Body of pancreas (tissue), 4 donors: Measurements from ENCODE around the gene NDC80. TPM values are rescaled to one million over a fixed set of nuclear protein-coding genes. Genes with fewer than 3 reads are reported as not detected.

ENCODE experiments used
- ATAC-seq: fragments of 150-250 bp; one replicate; pipeline ENCODE4 v1.9.1; 2016
- DNase-seq, 4 donors: peaks; one replicate each; pipeline ENCODE4 v3.0.0-alpha.2; 2019
- H3K27ac ChIP-seq, 4 donors: fragments of 200-600 bp; sonication (generic); 1 replicate in 3 of 4; 2 replicates in 1 of 4; pipeline versions ENCODE4 v1.5.1 to v1.6.1; 2016 to 2019; ENCODE audit warnings: mild to moderate bottlenecking in 1 of 4, mixed read lengths in 1 of 4, moderate library complexity in 1 of 4
- H3K27me3 ChIP-seq, 2 donors: fragments of 200-600 bp; sonication (generic); one replicate each; pipeline ENCODE4 v1.6.0; 2016; ENCODE audit warnings: mild to moderate bottlenecking in 1 of 2
- H3K36me3 ChIP-seq, 2 donors: fragments of 200-600 bp; sonication (generic); replicated peaks in 1 of 2; 2 replicates each; pipeline ENCODE4 v1.5.1; 2016; ENCODE audit warnings: low read depth in 2 of 2; ENCODE audit not compliant: insufficient read depth in 1 of 2
- H3K4me1 ChIP-seq: fragments of 200-600 bp; sonication (generic); one replicate; pipeline ENCODE4 v1.6.0; 2016
- H3K4me3 ChIP-seq, 2 donors: fragments of 200-600 bp; sonication (generic); 1 replicate in 1 of 2; 2 replicates in 1 of 2; pipeline ENCODE4 v1.5.1; 2016 to 2019
- H3K9me3 ChIP-seq, 3 donors: fragments of 200-600 bp; sonication (generic); 1 replicate in 2 of 3; 2 replicates in 1 of 3; pipeline ENCODE4 v1.5.1; 2016
- POLR2A ChIP-seq, 3 donors: fragments of 450-650 bp; IDR thresholded peaks; one replicate each; pipeline ENCODE4 v1.6.1; 2016; ENCODE audit warnings: antibody characterized with exemption in 3 of 3, mild to moderate bottlenecking in 2 of 3
- WGBS, 2 donors: methylation state at CpG; one replicate each; pipeline ENCODE4 v1.1.5; 2017; 5-methylcytosine and 5-hydroxymethylcytosine counted together
- intact Hi-C: fragments of 100-400 bp; cut with DNase I; formaldehyde crosslinking; loops from one replicate; pipeline ENCODE4 v1.15.1; 2023
- total RNA-seq, 2 donors: library from RNA; depleted of rRNA; stranded (reverse); fragments of >200 nt; gene quantifications; one replicate each; pipeline ENCODE4 v1.1.0, GENCODE V29; 2016
- TF ChIP-seq, protein P1 (sequence below), 7 experiments: fragments of 450-650 bp in 4 of 7; fragments of 200-600 bp in 3 of 7; sonication (generic) in 3 of 7; IDR thresholded peaks; one replicate each; pipeline ENCODE4 v1.5.1; 2016 to 2019; ENCODE audit warnings: antibody characterized with exemption in 7 of 7

Gene NDC80
- total RNA-seq, 2 donors from 2014 or later, result not detected

DNA sequence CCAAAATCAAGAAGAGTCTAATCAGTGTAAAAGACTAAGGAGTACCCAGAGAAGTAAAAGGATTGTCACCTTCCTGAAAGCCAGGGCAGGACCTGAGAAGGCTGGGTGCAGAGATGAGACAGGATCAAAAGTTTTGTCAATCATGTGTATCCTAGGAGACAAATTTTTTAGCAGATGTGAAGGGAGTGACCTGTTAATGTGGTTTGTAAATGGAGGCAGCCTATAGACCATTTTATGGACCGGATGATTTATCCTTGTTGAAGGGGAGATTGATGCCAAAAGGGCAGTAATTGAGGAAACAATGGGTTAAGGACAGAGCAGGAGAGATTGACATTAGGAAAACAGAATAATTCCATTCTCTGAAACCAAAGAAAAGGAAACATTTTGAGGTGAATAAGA is 813 bp downstream of the NDC80 start:
- Histone ChIP-seq H3K9me3 (no peaks in the 10 kb centered on the region), H3K27me3 (no peaks in the 10 kb centered on the region), H3K27ac (no peak overlapping the region), H3K36me3 (no peaks in the 10 kb centered on the region), H3K4me3 (no peak overlapping the region), H3K4me1 (peaks cover 15% of the 10 kb centered on the region)
- no peak for TF ChIP-seq POLR2A (IDR thresholded peaks at IDR 0.05)
- TF ChIP-seq, protein P1, sequence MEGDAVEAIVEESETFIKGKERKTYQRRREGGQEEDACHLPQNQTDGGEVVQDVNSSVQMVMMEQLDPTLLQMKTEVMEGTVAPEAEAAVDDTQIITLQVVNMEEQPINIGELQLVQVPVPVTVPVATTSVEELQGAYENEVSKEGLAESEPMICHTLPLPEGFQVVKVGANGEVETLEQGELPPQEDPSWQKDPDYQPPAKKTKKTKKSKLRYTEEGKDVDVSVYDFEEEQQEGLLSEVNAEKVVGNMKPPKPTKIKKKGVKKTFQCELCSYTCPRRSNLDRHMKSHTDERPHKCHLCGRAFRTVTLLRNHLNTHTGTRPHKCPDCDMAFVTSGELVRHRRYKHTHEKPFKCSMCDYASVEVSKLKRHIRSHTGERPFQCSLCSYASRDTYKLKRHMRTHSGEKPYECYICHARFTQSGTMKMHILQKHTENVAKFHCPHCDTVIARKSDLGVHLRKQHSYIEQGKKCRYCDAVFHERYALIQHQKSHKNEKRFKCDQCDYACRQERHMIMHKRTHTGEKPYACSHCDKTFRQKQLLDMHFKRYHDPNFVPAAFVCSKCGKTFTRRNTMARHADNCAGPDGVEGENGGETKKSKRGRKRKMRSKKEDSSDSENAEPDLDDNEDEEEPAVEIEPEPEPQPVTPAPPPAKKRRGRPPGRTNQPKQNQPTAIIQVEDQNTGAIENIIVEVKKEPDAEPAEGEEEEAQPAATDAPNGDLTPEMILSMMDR (IDR thresholded peaks at IDR 0.05), result no peak
- intact Hi-C loops, result no loop called here
- no peak for DNase-seq
- ATAC-seq, result no peak
- WGBS, 2 donors, result 4 to 18% methylated on average over 1 of the region's 1 CpG

DNA sequence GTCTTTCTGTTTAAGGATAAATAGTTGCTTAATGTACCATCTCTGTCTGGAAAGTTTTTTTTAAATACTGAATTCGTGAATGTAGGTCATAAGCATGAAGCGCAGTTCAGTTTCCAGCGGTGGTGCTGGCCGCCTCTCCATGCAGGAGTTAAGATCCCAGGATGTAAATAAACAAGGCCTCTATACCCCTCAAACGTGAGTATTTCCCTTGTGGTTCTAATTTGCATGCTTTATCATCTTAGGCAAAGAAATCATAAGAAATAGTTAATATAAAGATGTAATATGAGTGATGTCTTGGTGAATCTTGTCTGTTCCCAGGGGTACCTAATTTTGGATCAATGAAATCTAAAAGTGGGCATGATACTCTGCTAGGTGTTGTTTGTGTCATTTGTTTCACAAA is 1.5 kb downstream of the NDC80 start:
- DNase-seq (no peak), ATAC-seq (no peak)
- intact Hi-C loops, result no loop called here
- Histone ChIP-seq H3K4me1 (peaks cover 15% of the 10 kb centered on the region), H3K9me3 (no peaks in the 10 kb centered on the region), H3K27ac (no peak overlapping the region), H3K36me3 (no peaks in the 10 kb centered on the region), H3K27me3 (no peaks in the 10 kb centered on the region), H3K4me3 (no peak overlapping the region)
- WGBS, 2 donors, result 32 to 44% methylated on average over 5 of the region's 5 CpGs
- TF ChIP-seq, protein P1 (IDR thresholded peaks at IDR 0.05), result no peak
- no peak for TF ChIP-seq POLR2A (IDR thresholded peaks at IDR 0.05)

DNA sequence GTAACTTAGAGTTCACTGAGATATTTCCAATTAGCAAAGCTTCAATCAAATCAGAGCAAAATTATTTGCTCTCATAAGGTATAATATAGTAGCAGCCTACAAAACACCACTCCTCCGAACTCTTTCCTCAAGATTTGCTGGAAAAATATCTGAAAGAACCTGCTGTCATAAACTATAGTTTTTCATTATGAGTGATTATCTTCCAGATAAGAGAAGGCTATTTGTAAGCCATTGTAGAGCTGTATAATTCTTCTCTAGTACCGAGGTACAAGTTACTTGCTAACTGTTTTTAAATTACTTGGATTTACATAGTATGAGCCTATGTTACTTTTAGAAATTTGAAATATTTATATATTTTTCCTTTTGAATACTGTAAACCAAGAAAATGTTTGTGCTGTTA is 2.1 kb downstream of the NDC80 start:
- no peak for TF ChIP-seq POLR2A (IDR thresholded peaks at IDR 0.05)
- TF ChIP-seq, protein P1 (IDR thresholded peaks at IDR 0.05), result no peak
- ATAC-seq (no peak), DNase-seq (no peak)
- Histone ChIP-seq H3K4me3 (no peak overlapping the region), H3K4me1 (peaks cover 15% of the 10 kb centered on the region), H3K27ac (no peak overlapping the region), H3K9me3 (no peaks in the 10 kb centered on the region), H3K27me3 (no peaks in the 10 kb centered on the region), H3K36me3 (no peaks in the 10 kb centered on the region)
- 46 to 47% methylated on average over 2 of the region's 2 CpGs for WGBS, 2 donors
- intact Hi-C loops, result no loop called here

DNA sequence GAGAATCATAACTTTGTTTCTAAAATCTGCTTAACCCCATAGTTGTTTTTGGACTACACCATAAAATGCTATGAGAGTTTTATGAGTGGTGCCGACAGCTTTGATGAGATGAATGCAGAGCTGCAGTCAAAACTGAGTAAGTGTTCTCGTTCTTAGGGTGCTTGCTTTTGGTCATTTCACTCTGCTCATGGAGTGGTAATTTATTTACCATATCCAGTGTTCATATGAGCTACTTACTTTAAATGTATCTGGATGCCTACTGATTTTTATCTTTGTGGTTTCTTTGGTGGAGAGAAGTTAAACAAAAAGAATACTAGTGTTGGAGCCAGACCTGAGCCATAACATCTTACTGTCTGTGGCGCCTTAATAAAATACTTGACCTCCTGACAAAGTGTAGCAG is 16.4 kb downstream of the NDC80 start:
- no peak for ATAC-seq
- TF ChIP-seq, protein P1 (IDR thresholded peaks at IDR 0.05), result no peak
- TF ChIP-seq POLR2A (IDR thresholded peaks at IDR 0.05), result no peak
- no peak for DNase-seq
- Histone ChIP-seq H3K27me3 (no peaks in the 10 kb centered on the region), H3K4me3 (no peak overlapping the region), H3K4me1 (no peaks in the 10 kb centered on the region), H3K27ac (no peak overlapping the region), H3K9me3 (no peaks in the 10 kb centered on the region), H3K36me3 (no peaks in the 10 kb centered on the region)
- WGBS, 2 donors, result 95 to 96% methylated on average over 3 of the region's 3 CpGs
- intact Hi-C loops, result no loop called here

DNA sequence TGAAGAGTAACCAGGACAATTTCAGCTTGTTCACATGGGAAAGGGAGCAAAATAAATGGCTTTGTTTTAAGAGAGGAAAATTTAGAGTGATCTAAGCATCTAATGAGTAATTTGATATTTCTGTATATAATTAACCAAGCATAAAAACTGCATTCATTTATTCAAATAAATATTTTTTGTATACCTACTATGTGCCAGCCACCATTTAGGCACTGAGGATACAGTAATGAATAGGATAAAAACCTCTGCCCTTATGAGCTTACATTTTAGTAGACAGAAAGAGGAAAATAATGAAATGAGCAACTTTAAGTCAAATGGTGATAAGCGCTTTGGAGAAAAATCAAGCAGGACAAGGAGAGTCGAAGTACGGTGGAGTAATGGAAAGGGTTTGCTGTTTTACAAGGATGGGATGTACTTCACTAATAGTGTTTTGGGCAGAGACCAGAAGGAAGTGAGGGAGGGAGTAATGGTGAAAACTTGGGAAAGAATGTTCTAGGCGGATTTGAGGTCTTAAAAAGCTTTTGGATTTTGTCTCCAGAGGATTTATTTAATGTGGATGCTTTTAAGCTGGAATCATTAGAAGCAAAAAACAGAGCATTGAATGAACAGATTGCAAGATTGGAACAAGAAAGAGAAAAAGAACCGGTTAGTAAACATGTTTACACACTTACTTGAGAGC is 17.4 kb downstream of the NDC80 start:
- intact Hi-C loops, result no loop called here
- 81 to 82% methylated on average over 5 of the region's 5 CpGs for WGBS, 2 donors
- no peaks in the 10 kb centered on the region for H3K36me3 ChIP-seq
- no peak overlapping the region for H3K4me3 ChIP-seq
- ATAC-seq (no peak), DNase-seq (no peak)
- no peaks in the 10 kb centered on the region for H3K27me3 ChIP-seq
- H3K9me3 ChIP-seq, result no peaks in the 10 kb centered on the region
- H3K27ac ChIP-seq, result no peak overlapping the region
- no peaks in the 10 kb centered on the region for H3K4me1 ChIP-seq
- TF ChIP-seq POLR2A (IDR thresholded peaks at IDR 0.05), result no peak
- TF ChIP-seq, protein P1 (IDR thresholded peaks at IDR 0.05), result no peak
